Measurements from ENCODE around the gene OR51B6.
"Not testable (repeated sequence)": the region's sequence is repeated elsewhere in the genome, so short reads cannot be mapped to it uniquely, and the experiment has no call there.

OR51B6 gene

GRCh38 chr11:5351208-5351607 is at the start of gene OR51B6:
OR51B6 (plus strand) TSS chr11:5351508; CDS start chr11:5351508, 0 bp downstream.
- DNase-seq = no peak

GRCh38 chr11:5301846-5302245 is 49.5 kb upstream of the OR51B6 start, which contains the start of gene OR51B4:
OR51B4 (minus strand) TSS chr11:5301946; CDS start chr11:5301946, 0 bp downstream.
- no peak for DNase-seq

- DNase-seq = no peak
Measured at GRCh38 chr11:5303626-5304025, 47.7 kb upstream of the OR51B6 start.

- DNase-seq = no peak
Measured at GRCh38 chr11:5304046-5304445, 47.3 kb upstream of the OR51B6 start.

GRCh38 chr11:5307256-5308019 is 43.9 kb upstream of the OR51B6 start:
- no peak for DNase-seq

GRCh38 chr11:5310423-5310822 is 40.9 kb upstream of the OR51B6 start:
- no peak for DNase-seq

- not testable (repeated sequence) for DNase-seq
Measured at GRCh38 chr11:5313326-5314023, 37.8 kb upstream of the OR51B6 start.

- no peak for DNase-seq
Measured at GRCh38 chr11:5317292-5317691, 34.0 kb upstream of the OR51B6 start.

- no peak for DNase-seq
Measured at GRCh38 chr11:5324197-5324596, 27.1 kb upstream of the OR51B6 start, which contains the start of gene OR51B2. OR51B2 (minus strand) TSS chr11:5324297; CDS start chr11:5324297, 0 bp downstream.

- no peak for DNase-seq
Measured at GRCh38 chr11:5335170-5335569, 16.1 kb upstream of the OR51B6 start.

GRCh38 chr11:5336331-5336730 is 15.0 kb upstream of the OR51B6 start:
- DNase-seq = no peak

GRCh38 chr11:5337253-5337652 is 14.1 kb upstream of the OR51B6 start:
- not testable (repeated sequence) for DNase-seq

GRCh38 chr11:5339771-5340322 is 11.5 kb upstream of the OR51B6 start:
- no peak for DNase-seq

GRCh38 chr11:5343474-5344335 is 7.6 kb upstream of the OR51B6 start, which contains the start of gene OR51B5:
OR51B5 (minus strand) TSS chr11:5343524; CDS start chr11:5343524, 0 bp downstream.
- no peak for DNase-seq

- DNase-seq = no peak
Measured at GRCh38 chr11:5345831-5346230, 5.5 kb upstream of the OR51B6 start.

GRCh38 chr11:5348551-5349194 is 2.6 kb upstream of the OR51B6 start:
- DNase-seq = no peak

- no peak for DNase-seq
Measured at GRCh38 chr11:5349550-5349949, 1.8 kb upstream of the OR51B6 start.

GRCh38 chr11:5356031-5356430 is 4.7 kb downstream of the OR51B6 start:
- not testable (repeated sequence) for DNase-seq

- no peak for DNase-seq
Measured at GRCh38 chr11:5362017-5362625, 10.8 kb downstream of the OR51B6 start.

GRCh38 chr11:5363679-5364078 is 12.4 kb downstream of the OR51B6 start:
- DNase-seq = no peak

GRCh38 chr11:5364214-5364613 is 12.9 kb downstream of the OR51B6 start:
- DNase-seq = no peak

GRCh38 chr11:5366365-5366764 is 15.1 kb downstream of the OR51B6 start:
- DNase-seq = not testable (repeated sequence)

Measured in NCI-H446 (cell line).